Measurements from ENCODE around the gene SIK2.

DNA sequence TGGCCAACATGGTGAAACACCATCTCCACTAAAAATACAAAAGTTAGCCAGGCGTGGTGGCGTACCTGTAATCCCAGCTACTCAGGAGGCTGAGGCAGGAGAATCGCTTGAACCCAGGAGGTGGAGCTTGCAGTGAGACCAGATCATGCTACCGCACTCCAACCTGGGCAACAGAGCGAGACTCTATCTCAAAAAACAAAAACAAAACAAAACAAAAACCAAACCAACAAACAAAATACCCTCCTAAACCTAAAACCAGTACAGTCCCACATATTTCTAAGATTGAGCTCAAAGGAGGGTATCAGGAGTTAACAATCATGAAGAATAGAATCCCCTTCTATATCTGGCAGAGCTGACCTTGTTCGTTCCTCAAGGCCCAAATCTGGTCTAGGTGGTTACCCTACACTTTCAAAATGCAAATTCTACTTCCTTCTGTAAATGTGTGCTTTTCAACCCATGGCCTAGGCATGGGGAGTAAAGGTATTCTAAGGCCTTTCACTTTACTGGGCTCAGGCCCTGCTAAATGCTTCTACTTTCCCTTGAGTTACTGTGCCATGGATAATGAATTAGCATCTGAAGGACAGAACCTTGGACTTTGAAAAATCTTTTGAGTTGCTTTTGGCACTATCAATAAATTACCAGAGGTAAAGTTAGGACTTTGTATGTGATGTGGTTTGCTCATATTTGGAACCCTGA lies 174.3 kb downstream of the SIK2 start:
- TF ChIP-seq, protein P1, sequence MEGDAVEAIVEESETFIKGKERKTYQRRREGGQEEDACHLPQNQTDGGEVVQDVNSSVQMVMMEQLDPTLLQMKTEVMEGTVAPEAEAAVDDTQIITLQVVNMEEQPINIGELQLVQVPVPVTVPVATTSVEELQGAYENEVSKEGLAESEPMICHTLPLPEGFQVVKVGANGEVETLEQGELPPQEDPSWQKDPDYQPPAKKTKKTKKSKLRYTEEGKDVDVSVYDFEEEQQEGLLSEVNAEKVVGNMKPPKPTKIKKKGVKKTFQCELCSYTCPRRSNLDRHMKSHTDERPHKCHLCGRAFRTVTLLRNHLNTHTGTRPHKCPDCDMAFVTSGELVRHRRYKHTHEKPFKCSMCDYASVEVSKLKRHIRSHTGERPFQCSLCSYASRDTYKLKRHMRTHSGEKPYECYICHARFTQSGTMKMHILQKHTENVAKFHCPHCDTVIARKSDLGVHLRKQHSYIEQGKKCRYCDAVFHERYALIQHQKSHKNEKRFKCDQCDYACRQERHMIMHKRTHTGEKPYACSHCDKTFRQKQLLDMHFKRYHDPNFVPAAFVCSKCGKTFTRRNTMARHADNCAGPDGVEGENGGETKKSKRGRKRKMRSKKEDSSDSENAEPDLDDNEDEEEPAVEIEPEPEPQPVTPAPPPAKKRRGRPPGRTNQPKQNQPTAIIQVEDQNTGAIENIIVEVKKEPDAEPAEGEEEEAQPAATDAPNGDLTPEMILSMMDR (conservative IDR thresholded peaks at IDR 0.05; ENCODE audit: low read depth, low read length): no peak
- TF ChIP-seq EZH2phosphoT487 (IDR thresholded peaks at IDR 0.05; ENCODE audit: borderline replicate concordance, low read length) (no peak), EZH2 (IDR thresholded peaks at IDR 0.05; ENCODE audit: low read length, unreplicated experiment) (no peak)

Measured in PC-3 (cell line).